GM10266 (cell line): Measurements from ENCODE around the gene DNASE1L1.

Experiments used
- DNase-seq: peaks from one replicate; pipeline ENCODE4 v3.0.0; 2012; ENCODE audit errors: extremely low spot score
- TF ChIP-seq, protein P1 (sequence below): IDR thresholded peaks from 2 replicates; pipeline ENCODE4 v1.5.1; 2012; ENCODE audit warnings: mild to moderate bottlenecking, low read depth; ENCODE audit not compliant: control insufficient read depth, insufficient read depth; ENCODE audit errors: missing control alignments

Gene DNASE1L1

GRCh38 chrX:154355776-154356140 is 53.3 kb downstream of the DNASE1L1 start:
- DNase-seq: no peak
- TF ChIP-seq, protein P1, sequence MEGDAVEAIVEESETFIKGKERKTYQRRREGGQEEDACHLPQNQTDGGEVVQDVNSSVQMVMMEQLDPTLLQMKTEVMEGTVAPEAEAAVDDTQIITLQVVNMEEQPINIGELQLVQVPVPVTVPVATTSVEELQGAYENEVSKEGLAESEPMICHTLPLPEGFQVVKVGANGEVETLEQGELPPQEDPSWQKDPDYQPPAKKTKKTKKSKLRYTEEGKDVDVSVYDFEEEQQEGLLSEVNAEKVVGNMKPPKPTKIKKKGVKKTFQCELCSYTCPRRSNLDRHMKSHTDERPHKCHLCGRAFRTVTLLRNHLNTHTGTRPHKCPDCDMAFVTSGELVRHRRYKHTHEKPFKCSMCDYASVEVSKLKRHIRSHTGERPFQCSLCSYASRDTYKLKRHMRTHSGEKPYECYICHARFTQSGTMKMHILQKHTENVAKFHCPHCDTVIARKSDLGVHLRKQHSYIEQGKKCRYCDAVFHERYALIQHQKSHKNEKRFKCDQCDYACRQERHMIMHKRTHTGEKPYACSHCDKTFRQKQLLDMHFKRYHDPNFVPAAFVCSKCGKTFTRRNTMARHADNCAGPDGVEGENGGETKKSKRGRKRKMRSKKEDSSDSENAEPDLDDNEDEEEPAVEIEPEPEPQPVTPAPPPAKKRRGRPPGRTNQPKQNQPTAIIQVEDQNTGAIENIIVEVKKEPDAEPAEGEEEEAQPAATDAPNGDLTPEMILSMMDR: no peak

DNA sequence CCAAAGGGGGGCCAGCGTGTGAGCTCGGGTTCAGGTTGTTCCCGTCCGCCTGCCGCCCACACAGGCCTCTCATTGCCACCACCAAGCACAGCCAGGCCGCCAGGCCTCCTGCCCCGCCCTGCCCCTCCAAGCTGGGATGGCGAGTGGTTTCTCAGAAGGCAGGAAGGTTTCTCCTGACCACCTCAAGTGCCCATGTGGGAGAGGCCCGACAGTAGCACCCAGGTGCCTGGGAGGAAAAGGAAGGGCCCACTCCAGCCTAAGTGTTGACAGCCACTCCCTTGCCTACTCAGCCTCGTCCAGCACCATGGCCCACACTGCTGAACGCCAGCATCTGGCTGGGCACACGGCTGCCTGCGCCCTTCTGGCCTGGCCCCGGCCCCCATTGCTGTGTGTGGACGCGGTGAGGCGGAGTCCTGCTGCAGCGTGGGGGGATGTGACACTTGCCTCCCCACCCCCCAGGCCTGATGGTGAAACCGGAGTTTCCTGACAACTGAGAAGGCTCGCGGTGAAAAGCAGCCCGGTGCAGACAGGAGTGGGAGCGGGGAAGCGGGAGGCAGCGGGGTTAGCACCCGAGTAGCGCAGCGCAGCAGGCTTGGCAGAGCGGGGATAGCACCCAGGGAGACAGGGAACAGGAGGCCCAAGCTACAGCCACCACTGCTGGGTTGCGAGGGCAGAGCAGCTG is 53.8 kb downstream of the DNASE1L1 start:
- TF ChIP-seq, protein P1: no peak
- DNase-seq: no peak

GRCh38 chrX:154354516-154354915 is 54.5 kb downstream of the DNASE1L1 start:
- TF ChIP-seq, protein P1: no peak
- no peak for DNase-seq

DNA sequence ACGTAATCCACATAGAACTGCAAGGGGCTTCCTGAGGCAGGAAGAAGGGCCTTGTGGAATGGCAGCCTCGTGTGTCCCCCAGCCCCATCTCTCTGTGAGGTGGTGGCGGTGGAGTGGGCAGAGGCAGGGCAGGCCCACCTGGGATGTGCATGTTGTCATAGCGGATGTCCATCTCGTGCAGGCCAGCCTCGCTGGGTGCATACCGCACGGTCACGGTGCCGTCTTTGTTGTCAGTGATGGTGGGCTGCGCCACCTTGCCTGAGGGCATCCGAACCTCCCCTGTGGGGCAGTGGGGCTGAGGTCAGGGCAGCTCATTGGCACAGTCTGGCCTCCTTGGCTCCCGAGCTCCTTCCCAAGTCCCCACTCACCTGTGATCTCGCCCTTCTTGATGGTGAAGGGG is 55.0 kb downstream of the DNASE1L1 start:
- TF ChIP-seq, protein P1: no peak

DNA sequence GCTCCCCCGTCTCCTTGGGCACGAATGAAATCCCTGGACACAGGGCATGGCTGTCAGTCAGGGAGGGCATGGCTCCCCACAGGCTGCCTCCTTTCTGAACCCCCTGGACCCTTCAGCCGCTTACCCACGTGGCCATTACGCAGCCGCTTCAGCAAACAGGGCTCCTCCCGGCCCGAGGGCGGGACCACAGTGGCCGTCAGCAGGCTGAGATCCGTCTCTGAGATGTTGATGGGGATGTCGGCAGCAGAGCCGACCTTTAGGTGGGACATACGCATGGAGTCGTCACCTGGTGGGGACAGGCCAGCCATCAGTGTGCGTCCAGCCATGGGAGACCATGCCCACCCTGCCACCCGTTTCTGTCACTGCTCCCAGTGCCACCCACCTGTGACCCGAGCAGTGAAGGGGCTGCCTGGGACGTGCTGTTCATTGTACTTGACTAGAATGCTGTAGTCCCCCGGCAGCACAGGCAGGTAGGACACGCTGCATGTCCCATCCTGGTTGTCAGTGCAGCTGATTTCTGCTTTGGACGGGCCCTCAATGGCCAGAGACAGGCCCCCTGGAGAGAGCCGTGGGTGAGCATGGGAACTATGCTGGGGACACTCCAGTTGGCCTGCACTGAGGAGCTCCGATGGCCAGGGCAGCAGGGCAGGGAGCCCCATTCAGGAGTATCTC is 55.7 kb downstream of the DNASE1L1 start:
- no peak for DNase-seq
- TF ChIP-seq, protein P1: no peak

More for the DNA sequence above, 55.0 kb downstream of the DNASE1L1 start:
- DNase-seq: no peak

DNA sequence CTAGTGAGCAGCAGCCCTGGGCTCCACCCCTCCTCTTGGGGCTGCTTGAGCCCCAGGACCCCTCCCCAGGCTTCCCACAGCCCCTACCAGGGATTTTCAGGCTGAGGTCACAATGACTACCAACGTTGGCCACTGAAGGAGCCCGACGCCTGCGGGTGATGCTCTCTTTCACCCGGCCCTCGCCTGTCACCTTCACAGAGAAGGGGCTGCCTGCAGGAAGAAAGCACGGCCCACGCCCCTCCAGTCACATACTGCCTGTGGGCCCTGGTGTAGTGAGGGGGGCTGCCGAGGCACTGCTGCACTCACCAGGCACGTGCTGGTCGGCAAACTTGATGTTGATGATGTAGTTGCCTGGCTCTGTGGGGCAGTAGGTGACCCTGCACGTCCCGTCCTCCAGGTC is 56.6 kb downstream of the DNASE1L1 start:
- TF ChIP-seq, protein P1: no peak
- no peak for DNase-seq

DNA sequence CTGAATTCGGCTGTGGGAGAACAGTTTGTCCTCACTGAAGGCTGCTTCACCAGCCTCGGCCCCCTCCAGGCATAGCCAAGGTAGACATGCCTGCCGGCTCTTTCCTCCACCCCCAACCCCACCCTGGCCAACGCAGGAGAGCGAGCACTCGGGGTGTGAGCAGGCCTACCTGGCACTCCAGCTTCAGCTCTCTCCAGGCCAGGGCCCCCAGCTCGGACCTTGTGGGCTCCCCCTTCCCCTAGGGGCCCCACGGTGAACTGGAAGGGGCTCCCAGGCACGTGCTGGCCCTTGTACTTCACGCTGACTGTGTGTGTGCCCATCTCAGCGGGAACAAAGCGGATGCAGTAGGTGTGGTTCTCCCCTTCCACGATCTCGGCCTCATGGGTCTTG is 57.0 kb downstream of the DNASE1L1 start:
- no peak for DNase-seq

More for the DNA sequence above, 57.0 kb downstream of the DNASE1L1 start:
- TF ChIP-seq, protein P1: no peak
